PFSK-1 (cell line): ENCODE results near the gene PTPN5.

ENCODE experiments used
- FOXP2 ChIP-seq: optimal IDR thresholded peaks from 2 replicates; pipeline ENCODE3; 2011; ENCODE audit warnings: borderline replicate concordance, control low read depth, inconsistent platforms; ENCODE audit not compliant: insufficient read depth; ENCODE audit errors: extremely low read length, extremely low read depth
- TAF1 ChIP-seq: IDR thresholded peaks from 2 replicates; pipeline ENCODE4 v1.6.1; 2012; ENCODE audit warnings: low read length, control low read depth, borderline replicate concordance; ENCODE audit not compliant: insufficient read depth

- TF ChIP-seq TAF1 (no peak), FOXP2 (no peak)
These were observed 29.9 kb downstream of the PTPN5 start for GRCh38 chr11:18761741-18762140.
